Measurements from ENCODE around the gene TNNT2. TPM values are rescaled to one million over a fixed set of nuclear protein-coding genes. Genes with fewer than 3 reads are reported as not detected.
A peak's percentile ranks its signal among the peaks of the same experiment; 100 is the strongest.

TNNT2 gene
- total and polyA plus RNA-seq, 2 of the 8 experiments (the other 6 are each of a cell fraction or from before 2014, with no cell fraction given): 3.1 to 21.0 TPM

DNA sequence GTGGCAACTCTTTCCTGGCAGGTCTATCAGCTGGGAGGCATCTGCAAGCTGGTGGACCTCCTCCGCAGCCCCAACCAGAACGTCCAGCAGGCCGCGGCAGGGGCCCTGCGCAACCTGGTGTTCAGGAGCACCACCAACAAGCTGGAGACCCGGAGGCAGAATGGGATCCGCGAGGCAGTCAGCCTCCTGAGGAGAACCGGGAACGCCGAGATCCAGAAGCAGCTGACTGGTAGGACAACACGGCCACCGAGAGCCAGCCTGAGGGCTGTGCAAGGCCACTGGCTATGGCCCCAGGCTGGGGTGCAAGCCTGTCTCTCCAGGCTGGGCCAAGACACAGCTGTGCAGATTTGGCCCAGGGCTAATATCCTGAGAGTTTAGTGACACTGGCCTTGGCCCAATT, 59.9 kb downstream of the TNNT2 start:
- Histone ChIP-seq H2AK5ac (ENCODE audit: low read depth, low read length) (no peak overlapping the region), H3K18ac (ENCODE audit: extremely low read depth, low read length) (no peak overlapping the region), H3K79me2 (ENCODE audit: control insufficient read depth in 1 of 2, insufficient read depth in 2 of 2, low read length in 2 of 2) (no peaks in the 10 kb centered on the region), H3K23ac (ENCODE audit: insufficient read length) (no peak overlapping the region), H3K4me2 (ENCODE audit: insufficient read depth in 1 of 2, low read depth in 2 of 2, low read length in 2 of 2) (no peak overlapping the region), H4K8ac (ENCODE audit: extremely low read depth, insufficient read depth, low read length) (peak overlapping the region; percentile 79; the same call in 1 of the 2 replicates), H2BK20ac (ENCODE audit: low read length) (no peak overlapping the region), H3K14ac (ENCODE audit: insufficient read length) (no peak overlapping the region), H3K4me3 (ENCODE audit: extremely low read depth in 1 of 4, insufficient read depth in 2 of 4, low read depth in 3 of 4, low read length in 4 of 4) (no peak overlapping the region), H3K56ac (replicated peaks; ENCODE audit: insufficient read length, low read depth, low read length) (no peak overlapping the region), H2BK5ac (ENCODE audit: low read depth, low read length) (no peak overlapping the region), H4K91ac (replicated peaks; ENCODE audit: insufficient read length, low read length) (no peak overlapping the region), H2BK12ac (ENCODE audit: low read depth, low read length) (no peak overlapping the region), H3K23me2 (ENCODE audit: low read depth, low read length) (no peaks in the 10 kb centered on the region; the same call in 1 of the 2 replicates), H3K27ac (ENCODE audit: low read depth, low read length) (no peak overlapping the region), H3K9ac (replicated peaks in 1 of 4; ENCODE audit: extremely low read depth in 1 of 4, low read depth in 3 of 4, low read length in 3 of 4) (no peak overlapping the region), H3K4ac (replicated peaks; ENCODE audit: insufficient read length, low read depth, low read length) (no peak overlapping the region), H3K9me3 (ENCODE audit: insufficient read depth in 2 of 2, low read depth in 1 of 2, low read length in 1 of 2) (no peaks in the 10 kb centered on the region), H3K36me3 (ENCODE audit: control insufficient read depth in 2 of 4, insufficient read depth in 4 of 4, low read length in 3 of 4) (no peaks in the 10 kb centered on the region), H3K4me1 (replicated peaks in 1 of 4; ENCODE audit: control insufficient read depth in 3 of 4, insufficient read depth in 4 of 4, low read length in 3 of 4) (no peaks in the 10 kb centered on the region), H2BK120ac (replicated peaks; ENCODE audit: low read depth, low read length) (no peak overlapping the region), H2AFZ (ENCODE audit: low read length) (no peak overlapping the region), H2BK15ac (ENCODE audit: low read length) (no peak overlapping the region), H4K5ac (ENCODE audit: insufficient read length, low read depth, low read length) (no peak overlapping the region), H4K20me1 (replicated peaks in 1 of 2; ENCODE audit: control insufficient read depth in 1 of 2, insufficient read depth in 2 of 2, low read length in 2 of 2) (no peaks in the 10 kb centered on the region), H3K79me1 (ENCODE audit: low read depth, low read length) (no peaks in the 10 kb centered on the region), H3K27me3 (replicated peaks in 1 of 4; ENCODE audit: control insufficient read depth in 3 of 4, extremely low read depth in 1 of 4, insufficient read depth in 3 of 4, low read length in 3 of 4) (no peaks in the 10 kb centered on the region)
- TF ChIP-seq SAP30 (IDR thresholded peaks at IDR 0.05; ENCODE audit: insufficient read depth, insufficient replicate concordance, low read length): no peak
- TF ChIP-seq CREB1 (IDR thresholded peaks at IDR 0.05): no peak
- no peak for TF ChIP-seq RFX5 (IDR thresholded peaks at IDR 0.05; ENCODE audit: borderline replicate concordance, low read depth, low read length)
- TF ChIP-seq KDM5A (IDR thresholded peaks at IDR 0.05; ENCODE audit: low read length): no peak
- TF ChIP-seq BRCA1 (IDR thresholded peaks at IDR 0.05; ENCODE audit: low read depth, low read length): no peak
- POLR2A ChIA-PET (ENCODE audit: partially characterized antibody): interaction anchor here (0.7 kb wide), 1 partner anchor 174 kb away, joined by 3 read pairs; no protein-coding TSS in a partner anchor
- DNase-seq (ENCODE audit: low read depth in 1 of 2, low spot score in 2 of 2): no peak
- no peak for FAIRE-seq
- CTCF ChIA-PET (ENCODE audit: partially characterized antibody): interaction anchor here (1.0 to 13.6 kb wide), 8 partner anchors 12 to 95 kb away, joined by 3 to 151 read pairs (median 4); no protein-coding TSS in a partner anchor
- WGBS, 2 experiments (ENCODE audit: extremely low coverage in 1 of 2, insufficient coverage in 1 of 2, insufficient read length in 1 of 2, insufficient replicate concordance in 2 of 2, low coverage in 1 of 2, low lambda C conversion rate in 2 of 2, missing lambda C conversion rate in 1 of 2): 97% methylated on average over 11 of the region's 13 CpGs; no CpG with 5 or more reads in 1 of the 2 experiments

Measured in H1 (cell line).